Stimulated activated naive CD8-positive, alpha-beta T cell treated with anti-CD3 and anti-CD28 coated beads, Interleukin-15, Interleukin-2, amounts not matched to agents 100 U/mL and 50 U/mL, for 24 hours (primary cell): ENCODE data around the gene TFDP3.

ENCODE experiments used
- ATAC-seq: fragments of 150-1000 bp; cut with Tn5 transposase; one replicate; pipeline ENCODE4 v1.10.0; 2021
- DNase-seq: peaks from one replicate; pipeline ENCODE4 v3.0.0; 2021

The TFDP3 gene

GRCh38 chrX:133185119-133185518 is 33.0 kb downstream of the TFDP3 start:
- no peak for ATAC-seq
- no peak for DNase-seq

- no peak for DNase-seq
- ATAC-seq: no peak
Measured at GRCh38 chrX:133183806-133184205, 34.3 kb downstream of the TFDP3 start.

- ATAC-seq (no peak), DNase-seq (no peak)
Measured at GRCh38 chrX:133179500-133179899, 38.7 kb downstream of the TFDP3 start.

- ATAC-seq: no peak
Measured at GRCh38 chrX:133177202-133177601, 41.0 kb downstream of the TFDP3 start.

GRCh38 chrX:133175605-133176004 is 42.5 kb downstream of the TFDP3 start:
- ATAC-seq: no peak
- DNase-seq: no peak

More at GRCh38 chrX:133177202-133177601, 41.0 kb downstream of the TFDP3 start:
- no peak for DNase-seq

GRCh38 chrX:133175162-133175561 is 43.0 kb downstream of the TFDP3 start:
- no peak for DNase-seq
- no peak for ATAC-seq

GRCh38 chrX:133171962-133172708 is 46.0 kb downstream of the TFDP3 start:
- ATAC-seq (no peak), DNase-seq (no peak)
